A549 treated with Mapracorat at 1 μM for 4 hours (cell line): ENCODE results near the gene PDE11A. TPM values are rescaled to one million over a fixed set of nuclear protein-coding genes. Genes with fewer than 3 reads are reported as not detected.

Experiments
- total RNA-seq: library from RNA; stranded (reverse); fragments of 200-300 nt; extraction: Qiagen RNA extraction; gene quantifications from 5 replicates; pipeline ENCODE4 v1.2.3, GENCODE V29; 2022

Gene PDE11A
- 0.21 to 0.40 TPM (median 0.38 TPM) in 5 replicates for total RNA-seq

DNA sequence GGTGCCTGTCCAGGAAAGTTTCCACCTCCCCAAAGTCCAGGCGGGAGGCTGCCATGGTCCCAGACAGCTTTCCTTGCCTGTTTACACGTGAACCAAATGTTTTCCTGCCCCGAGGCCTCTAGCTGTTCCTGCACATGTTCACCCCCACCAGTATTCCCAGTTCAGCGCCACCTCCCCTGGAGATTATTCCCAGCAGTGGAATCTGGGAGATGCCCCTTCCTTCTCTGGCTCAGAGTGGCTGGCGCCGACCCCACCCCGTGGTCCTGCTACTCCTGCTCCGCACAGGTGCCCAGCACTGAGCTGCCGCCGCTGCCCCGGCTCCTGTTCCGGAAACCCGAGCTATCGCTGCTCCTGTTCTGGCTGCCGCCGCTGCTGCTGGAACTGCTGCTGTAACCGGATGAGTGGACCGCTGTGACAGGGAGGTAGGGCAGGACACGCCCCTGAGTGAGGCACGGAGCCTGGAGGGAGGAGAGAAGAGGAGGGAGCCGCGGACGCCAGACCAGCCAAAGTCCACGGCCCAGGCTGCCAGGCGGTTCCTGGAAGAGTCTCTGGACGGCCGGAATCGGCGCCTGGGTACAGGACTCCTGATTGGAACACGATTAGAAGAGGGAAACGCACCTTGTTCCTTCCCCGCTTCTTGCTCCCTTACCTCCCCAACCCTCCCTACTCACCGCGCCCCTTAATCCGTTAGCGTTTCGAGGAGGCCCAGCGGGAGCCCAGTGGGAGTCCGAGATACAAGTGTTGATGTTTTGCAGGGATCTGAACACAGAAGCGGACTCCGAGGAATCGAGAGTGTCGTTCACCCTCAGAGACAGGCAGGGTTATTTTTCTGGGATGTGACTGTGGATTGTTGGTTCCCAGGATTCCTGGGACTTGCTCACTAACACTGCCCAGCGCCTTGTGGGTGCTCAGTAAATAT, at the start of gene PDE11A:
Gene PDE11A, minus strand, starts transcription at position 395 of the 919 bp plus-strand sequence. Its CDS starts 340 bp downstream, at position 55.

DNA sequence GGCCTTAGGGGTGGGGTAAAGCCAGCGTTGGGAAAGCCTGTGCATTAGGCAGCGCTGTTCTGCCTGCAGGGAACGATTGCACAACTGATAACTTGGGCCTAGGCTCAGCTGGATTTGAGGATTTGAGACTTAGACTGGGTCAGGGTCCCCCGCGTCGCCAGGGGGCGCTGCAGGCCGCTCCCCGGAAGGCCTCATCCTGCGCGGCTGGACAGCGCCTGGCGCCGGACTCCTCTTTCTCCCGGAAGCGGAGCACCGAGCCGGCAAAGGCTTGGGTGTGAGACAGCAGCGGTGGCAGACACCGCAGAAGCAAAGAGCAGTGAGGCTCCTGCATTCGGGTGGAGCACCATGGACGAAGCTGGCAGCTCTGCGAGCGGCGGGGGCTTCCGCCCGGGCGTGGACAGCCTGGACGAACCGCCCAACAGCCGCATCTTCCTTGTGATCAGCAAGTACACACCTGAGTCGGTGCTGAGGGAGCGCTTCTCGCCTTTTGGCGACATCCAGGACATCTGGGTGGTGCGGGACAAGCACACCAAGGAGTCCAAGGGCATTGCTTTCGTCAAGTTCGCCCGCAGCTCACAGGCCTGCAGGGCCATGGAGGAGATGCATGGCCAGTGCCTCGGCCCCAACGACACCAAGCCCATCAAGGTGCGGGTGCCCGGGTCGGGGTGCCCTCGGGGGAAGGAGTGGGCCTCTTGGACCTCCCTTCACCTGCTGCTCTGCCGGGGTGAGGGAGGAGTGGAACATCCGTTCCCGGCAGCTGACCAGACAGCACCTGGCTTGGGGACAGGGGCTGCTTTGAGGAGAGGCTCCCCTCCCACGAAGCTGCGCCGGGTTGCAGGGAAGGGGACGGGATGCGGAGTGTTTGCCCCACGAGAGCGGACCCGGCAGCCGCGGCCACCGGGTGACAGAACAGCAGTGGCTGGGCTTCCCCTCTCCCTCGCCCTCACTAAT, 39.9 kb upstream of the PDE11A start, which contains the start of gene RBM45:
Gene RBM45, plus strand, starts transcription at position 236 of the 951 bp plus-strand sequence. Its CDS starts 110 bp downstream, at position 346.

Other genes starting within 250 kb of the PDE11A start
- 10.3 to 14.0 TPM (median 12.7 TPM) in 5 replicates for gene RBM45, start 39.7 kb upstream of the PDE11A start, total RNA-seq
- gene OSBPL6, start 121.7 kb upstream of the PDE11A start, total RNA-seq, result 5.0 to 7.4 TPM (median 7.1 TPM) in 5 replicates